ENCODE measurements around the gene GNPTG. TPM values are rescaled to one million over a fixed set of nuclear protein-coding genes. Genes with fewer than 3 reads are reported as not detected.

The GNPTG gene
- total RNA-seq, 1 experiment from 2014 or later: 29.4 TPM

GRCh38 chr16:1354815-1355540 lies 3.2 kb downstream of the GNPTG start:
- peak overlapping the region in 1 of 2 experiments; percentile 4; a peak in 1 of 5 replicates for H3K4me3 Mint-ChIP-seq
- no peak overlapping the region for H3K23ac ChIP-seq (ENCODE audit: insufficient read length, low read depth, low read length)
- no peak for DNase-seq
- no peak overlapping the region for H2BK15ac ChIP-seq (ENCODE audit: low read depth, low read length)
- H4K5ac ChIP-seq (ENCODE audit: insufficient read length, low read depth, low read length): no peak overlapping the region
- peaks cover 2% of the 10 kb centered on the region; the same call in 1 of the 2 replicates for H3K79me2 ChIP-seq (ENCODE audit: insufficient read depth, low read length)
- no peak overlapping the region; a peak in 1 of 7 replicates for H3K27ac Mint-ChIP-seq
- no CpG with 5 or more reads among the region's 49 CpGs for WGBS (ENCODE audit: extremely low coverage, insufficient read length, low lambda C conversion rate)
- H3K56ac ChIP-seq (ENCODE audit: insufficient read length, low read depth, low read length): no peak overlapping the region
- H3K79me1 ChIP-seq (ENCODE audit: insufficient read depth, low read depth, low read length, poor library complexity, severe bottlenecking): no peaks in the 10 kb centered on the region
- H2BK20ac ChIP-seq (ENCODE audit: low read depth, low read length, poor library complexity, severe bottlenecking): no peak overlapping the region
- no peak overlapping the region for H2AFZ ChIP-seq (ENCODE audit: low read length)
- no peak overlapping the region for H2AK5ac ChIP-seq (ENCODE audit: insufficient read length, low read length)
- no peak overlapping the region for H2BK12ac ChIP-seq (ENCODE audit: insufficient read length, low read depth, low read length)
- no peak overlapping the region for H3K9ac ChIP-seq (ENCODE audit: extremely low read depth, insufficient read length, low read length)
- H3K4ac ChIP-seq (ENCODE audit: low read depth, low read length): no peak overlapping the region
- H2BK120ac ChIP-seq (ENCODE audit: low read depth, low read length, poor library complexity, severe bottlenecking): no peak overlapping the region
- H3K36me3 Mint-ChIP-seq (ENCODE audit: insufficient read depth in 1 of 3, low read depth in 3 of 3): peaks cover 1 to 11% (median 7%) of the 10 kb centered on the region in 3 experiments; a peak in 5 of 7 replicates
- no peaks in the 10 kb centered on the region for H3K27me3 ChIP-seq (ENCODE audit: insufficient read depth, low read length)
- H2BK5ac ChIP-seq (ENCODE audit: insufficient read length, low read length): no peak overlapping the region
- no peak overlapping the region for H3K4me2 ChIP-seq (ENCODE audit: insufficient read depth, insufficient read length, low read length)
- H3K14ac ChIP-seq (ENCODE audit: insufficient read depth, low read length): no peak overlapping the region
- H4K20me1 ChIP-seq (ENCODE audit: control insufficient read depth, insufficient read depth, insufficient read length): no peaks in the 10 kb centered on the region
- H3K18ac ChIP-seq (ENCODE audit: insufficient read length, low read depth, low read length): no peak overlapping the region
- H3K4me1 Mint-ChIP-seq: peaks cover 4 to 9% of the 10 kb centered on the region in 2 experiments
- no peak overlapping the region for H3T11ph ChIP-seq (ENCODE audit: low read length)
- no peaks in the 10 kb centered on the region; a peak in 1 of 5 replicates for H3K9me3 Mint-ChIP-seq
- no peaks in the 10 kb centered on the region for H3K9me3 ChIP-seq (ENCODE audit: control insufficient read depth, low read depth, low read length)
- no peak for TF ChIP-seq CTCF (conservative IDR thresholded peaks at IDR 0.05)
- H4K91ac ChIP-seq (ENCODE audit: insufficient read length, low read depth, low read length): no peak overlapping the region
- H4K8ac ChIP-seq (replicated peaks; ENCODE audit: insufficient read length, low read depth, low read length): no peak overlapping the region
- no peaks in the 10 kb centered on the region for H3K27me3 Mint-ChIP-seq (ENCODE audit: low read depth)
- H3K4me1 ChIP-seq (ENCODE audit: insufficient read depth, low read length): no peaks in the 10 kb centered on the region
- no peak overlapping the region for H3K27ac ChIP-seq (ENCODE audit: insufficient read length, low read depth, low read length)
- H3K23me2 ChIP-seq (ENCODE audit: insufficient read length, low read depth, low read length, poor library complexity, severe bottlenecking): peaks cover 3% of the 10 kb centered on the region
